ENCODE data around the gene OAS2.

- TF ChIP-seq CTCF (IDR thresholded peaks at IDR 0.05) (no peak), POLR2A (IDR thresholded peaks at IDR 0.05) (no peak)
Measured at GRCh38 chr12:112978163-112979040, at the start of gene OAS2.

Data from stomach (tissue), 4 donors.